HG02852 (cell line): ENCODE results near the gene CAND1.
A peak's percentile ranks its signal among the peaks of the same experiment; 100 is the strongest.

Experiments used
- ATAC-seq: cut with Tn5 transposase; IDR thresholded peaks from one replicate; pipeline ENCODE4 v1.9.1; 2021; ENCODE audit warnings: mild to moderate bottlenecking, moderate library complexity; ENCODE audit not compliant: unreplicated experiment

CAND1 gene

DNA sequence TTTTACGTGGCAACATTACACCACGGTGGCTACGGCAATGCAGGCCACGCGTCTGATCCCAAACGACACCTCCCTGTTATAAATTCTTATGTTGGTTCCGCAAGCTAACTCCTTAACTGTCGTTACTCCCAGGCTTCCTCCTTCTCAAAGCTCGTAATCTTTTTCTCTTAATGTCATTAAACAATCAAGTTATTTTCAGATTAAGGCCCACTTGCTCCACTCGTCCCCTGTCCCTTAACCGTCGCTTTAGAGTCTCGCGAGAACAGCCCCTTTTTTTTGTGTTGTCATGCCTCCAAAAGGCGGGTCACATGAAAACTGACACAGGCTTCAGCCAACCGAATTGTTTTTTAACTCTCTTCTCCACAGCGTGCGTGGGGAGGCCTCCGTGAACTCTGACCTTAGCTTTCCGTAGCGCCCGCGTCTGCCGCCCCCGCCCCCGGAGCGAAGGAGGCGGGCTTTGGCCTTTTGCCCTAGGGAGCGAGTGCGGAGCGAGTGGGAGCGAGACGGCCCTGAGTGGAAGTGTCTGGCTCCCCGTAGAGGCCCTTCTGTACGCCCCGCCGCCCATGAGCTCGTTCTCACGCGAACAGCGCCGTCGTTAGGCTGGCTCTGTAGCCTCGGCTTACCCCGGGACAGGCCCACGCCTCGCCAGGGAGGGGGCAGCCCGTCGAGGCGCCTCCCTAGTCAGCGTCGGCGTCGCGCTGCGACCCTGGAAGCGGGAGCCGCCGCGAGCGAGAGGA lies at the start of gene CAND1:
CAND1 (plus strand) TSS at position 463 of the 737 bp plus-strand sequence. CDS start 360 bp downstream, outside the sequence.
- peak; percentile 75 for ATAC-seq

DNA sequence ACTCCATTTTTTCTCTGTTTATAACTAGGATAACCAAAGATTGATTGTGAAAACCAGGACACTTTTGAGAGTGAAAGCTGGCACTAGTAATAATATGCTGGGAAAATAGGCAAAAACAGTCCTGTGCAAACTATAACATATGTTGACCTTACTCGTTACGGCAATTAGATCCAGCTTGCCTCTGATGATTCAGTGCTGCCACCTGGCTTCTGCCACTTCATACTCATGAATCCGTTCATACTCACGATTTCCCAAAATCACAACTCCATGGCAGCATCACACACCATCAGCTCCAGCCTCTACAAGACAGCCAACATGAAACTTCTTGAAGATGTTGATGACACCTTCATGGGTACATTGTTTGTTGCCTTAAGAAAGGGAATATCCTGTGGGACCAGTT lies 49.1 kb upstream of the CAND1 start:
- ATAC-seq, result no peak

DNA sequence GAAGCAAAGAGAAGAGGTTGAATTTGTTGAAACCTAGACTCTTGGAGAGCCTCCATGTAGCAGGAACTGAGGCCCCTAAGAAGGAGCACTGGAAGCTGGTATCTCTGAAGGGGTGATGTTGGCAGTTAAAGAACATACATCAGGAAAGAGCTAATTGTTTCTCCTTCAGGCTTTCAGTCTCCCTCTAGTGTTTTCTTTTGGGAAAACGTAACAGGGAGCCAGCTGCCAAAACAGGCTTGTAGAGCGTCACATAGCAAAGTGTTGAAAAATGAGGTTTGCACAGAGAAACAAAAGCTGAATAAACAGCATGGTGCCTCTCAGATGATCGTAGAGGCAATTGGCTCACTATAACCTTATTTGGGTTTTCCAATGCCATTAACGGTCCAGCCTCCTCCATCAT lies 46.9 kb upstream of the CAND1 start:
- ATAC-seq, result no peak

DNA sequence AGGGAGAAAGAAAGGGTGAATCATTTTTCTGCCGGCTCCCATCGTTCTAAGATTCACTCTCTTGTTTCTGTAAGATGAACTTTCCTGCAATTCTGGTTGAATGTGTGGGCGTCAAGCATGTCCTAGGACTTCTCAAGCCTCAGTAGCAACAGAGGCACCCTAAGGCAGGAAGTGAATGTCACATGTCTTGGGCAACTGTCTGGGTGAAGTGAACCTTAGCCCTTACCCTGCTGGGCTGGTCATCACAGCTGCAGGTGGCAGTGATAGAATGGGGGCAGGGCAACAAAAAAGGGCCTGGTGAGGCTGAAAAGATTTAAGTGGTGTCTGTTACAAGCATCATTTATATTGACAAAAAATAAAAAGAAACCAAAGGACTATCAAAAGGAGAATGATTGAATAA lies 45.9 kb upstream of the CAND1 start:
- no peak for ATAC-seq

DNA sequence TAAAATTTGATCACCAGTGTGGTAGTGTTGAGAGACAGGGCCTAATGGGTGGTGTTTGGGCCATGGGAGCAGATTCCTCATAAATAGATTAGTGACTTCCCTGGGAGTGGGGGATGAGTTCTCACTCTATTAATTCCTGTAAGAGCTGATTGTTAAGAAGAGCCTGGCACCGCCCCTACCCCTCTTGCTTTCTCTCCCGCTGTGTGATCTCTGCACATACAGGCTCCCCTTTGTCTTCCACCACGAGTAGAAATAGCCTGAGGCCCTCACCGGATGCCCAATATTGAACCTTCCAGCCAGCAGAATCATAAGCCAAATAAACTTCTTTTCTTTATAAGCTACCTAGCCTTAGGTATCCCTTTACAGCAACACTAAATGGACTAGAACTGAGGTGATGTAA lies 31.9 kb upstream of the CAND1 start:
- ATAC-seq, result no peak

DNA sequence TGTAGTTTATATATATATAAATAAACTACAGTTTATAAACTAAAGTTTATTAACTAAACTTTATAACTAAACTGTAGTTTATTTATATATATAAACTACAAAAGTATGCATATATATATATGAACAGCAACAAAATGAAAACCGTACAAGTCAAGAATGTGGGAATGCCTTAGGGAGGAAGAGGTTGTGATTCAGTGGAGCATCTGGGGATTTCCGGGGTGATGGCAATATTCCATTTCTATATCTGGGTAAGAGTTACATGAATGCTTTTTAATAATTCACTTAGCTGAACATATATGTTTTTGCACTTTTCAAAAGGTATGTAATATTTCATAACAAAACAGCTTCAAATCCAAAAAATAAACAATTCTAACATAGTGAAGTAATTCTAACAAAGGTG lies 30.1 kb upstream of the CAND1 start:
- ATAC-seq, result no peak

DNA sequence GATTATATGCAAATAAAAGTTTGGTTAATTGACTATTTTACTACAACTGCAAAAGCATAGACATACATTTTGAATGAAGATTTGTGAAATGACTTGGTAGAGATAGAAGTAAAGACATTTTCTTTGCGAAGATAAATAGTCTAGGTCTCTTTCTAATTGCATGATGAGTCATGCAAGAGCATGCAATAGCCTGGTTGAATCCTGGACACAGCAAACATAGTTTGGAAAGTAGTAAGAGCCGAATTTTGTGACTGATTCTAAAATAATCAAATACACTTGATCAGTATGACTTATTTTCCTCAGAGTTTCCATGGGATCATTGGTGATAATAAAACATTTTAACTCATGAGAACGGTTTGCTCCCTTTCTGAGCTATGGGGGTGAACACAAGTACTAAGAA lies 27.7 kb upstream of the CAND1 start:
- ATAC-seq, result no peak

DNA sequence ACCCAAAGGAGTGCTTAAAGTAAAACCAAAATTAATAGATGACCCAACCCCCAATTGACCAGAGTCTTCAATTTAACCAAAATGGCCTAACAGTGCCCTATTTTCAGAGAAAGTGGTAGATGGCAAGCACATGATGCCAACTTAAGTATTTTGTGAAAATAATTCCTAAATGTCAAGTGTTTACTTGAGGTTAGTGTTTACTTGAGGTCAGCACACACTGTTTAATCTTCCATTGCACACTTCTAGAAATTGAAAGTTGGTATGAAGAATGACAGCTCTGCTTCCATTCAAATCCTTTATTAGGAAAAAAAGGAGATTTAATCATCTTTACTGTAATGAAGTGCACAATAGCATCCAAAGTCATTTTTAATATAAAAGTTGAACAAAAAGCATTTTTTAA lies 25.9 kb upstream of the CAND1 start:
- no peak for ATAC-seq

DNA sequence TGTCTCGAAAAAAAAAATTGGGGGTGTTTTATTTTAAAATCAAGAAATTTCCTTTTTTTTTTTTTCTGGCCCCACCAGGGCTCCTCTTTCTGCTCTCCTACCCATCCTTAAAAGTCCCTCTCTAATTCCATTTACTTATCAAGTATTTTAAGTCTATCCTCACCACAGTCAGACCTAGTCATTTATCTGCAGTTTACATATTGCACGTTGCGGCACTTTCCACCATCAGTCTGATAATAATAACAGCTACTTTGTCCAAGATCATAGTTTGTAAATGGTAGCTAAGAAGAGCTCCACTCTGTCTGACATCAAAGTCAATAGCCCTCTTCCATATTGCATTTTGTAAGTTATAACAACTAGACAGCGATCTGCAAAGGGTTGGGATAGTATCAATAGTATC lies 23.6 kb upstream of the CAND1 start:
- no peak for ATAC-seq

DNA sequence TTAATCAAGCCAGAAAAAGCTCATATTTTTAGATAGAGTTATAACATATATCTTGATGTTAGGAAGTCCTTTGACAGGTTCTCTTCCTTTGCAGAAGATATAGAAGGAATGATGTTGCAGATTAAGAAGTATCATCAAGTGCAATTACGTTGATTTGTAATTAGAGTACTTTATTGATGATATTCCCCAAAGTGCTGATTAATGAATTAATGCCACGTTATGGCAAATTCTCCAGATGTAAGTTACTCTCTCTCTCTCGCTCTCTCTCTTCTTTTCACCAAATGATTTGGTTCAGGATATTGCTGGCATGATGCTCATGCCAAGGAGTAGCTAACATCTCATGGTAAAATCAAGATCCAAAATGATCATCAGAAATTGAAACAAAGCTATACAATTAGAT lies 18.1 kb upstream of the CAND1 start:
- no peak for ATAC-seq

DNA sequence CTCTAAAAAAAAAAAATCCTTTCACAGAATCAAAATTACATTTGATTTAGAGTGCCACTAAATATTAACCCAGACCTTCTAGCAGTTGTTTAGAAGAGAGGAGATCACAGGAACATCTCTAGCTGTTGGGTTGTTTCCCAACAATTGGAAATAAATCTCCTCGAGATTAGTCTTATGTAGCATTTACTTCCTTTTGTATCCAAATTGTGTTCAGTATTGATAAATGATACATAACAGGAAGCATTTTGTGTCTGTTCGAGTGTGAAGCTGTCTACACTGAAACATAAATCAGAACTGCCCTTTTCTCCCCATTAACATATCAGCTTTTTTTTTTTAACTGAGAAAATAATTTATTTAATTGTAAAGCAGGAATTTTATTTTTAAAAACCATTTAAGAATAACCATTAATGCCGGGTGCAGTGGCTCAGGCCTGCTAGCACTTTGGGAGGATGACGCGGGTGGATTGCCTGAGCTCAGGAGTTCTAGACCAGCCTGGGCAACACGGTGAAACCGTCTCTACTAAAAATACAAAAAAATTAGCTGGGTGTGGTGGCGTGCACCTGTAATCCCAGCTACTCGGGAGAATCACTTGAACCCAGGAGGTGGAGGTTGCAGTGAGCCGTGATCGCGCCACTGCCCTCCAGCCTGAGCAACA lies 14.7 kb upstream of the CAND1 start:
- ATAC-seq, result no peak

DNA sequence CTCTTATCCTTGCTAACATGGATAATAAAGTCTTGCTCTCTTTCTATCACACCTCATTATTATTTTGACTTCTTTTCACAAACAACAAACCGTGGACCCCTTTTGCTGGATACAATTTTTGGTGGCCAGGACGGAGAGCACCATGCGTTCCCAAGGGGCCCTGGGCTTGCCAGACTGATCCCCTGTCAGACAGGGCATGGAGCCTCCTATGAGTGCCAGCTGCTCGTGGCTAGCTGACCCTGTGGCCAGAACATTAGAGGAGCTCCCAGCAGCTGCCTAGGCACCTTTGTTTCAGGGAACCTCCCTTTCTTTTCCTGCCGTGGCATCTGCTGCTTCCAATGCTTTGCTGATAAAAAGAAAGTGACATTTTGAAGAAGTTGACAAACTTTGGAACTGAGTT lies 12.5 kb upstream of the CAND1 start:
- ATAC-seq, result no peak

DNA sequence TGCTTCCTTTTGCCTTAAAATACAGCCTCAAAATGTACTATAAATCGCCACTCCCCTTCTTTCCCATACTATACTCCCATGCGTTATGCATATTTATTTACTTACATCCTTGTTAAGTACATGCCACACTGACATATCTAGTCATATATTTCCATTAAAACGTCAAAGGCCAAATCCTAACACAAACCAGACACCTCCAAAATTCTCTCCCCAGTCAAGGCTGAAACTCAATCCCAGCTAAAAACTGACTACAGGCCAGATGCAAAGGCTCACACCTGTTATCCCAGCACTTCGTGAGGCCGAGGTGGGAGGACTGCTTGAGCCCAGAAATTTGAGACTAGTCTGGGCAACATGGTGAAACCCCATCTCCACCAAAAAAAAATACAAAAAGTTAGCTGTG lies 5.7 kb upstream of the CAND1 start:
- no peak for ATAC-seq

DNA sequence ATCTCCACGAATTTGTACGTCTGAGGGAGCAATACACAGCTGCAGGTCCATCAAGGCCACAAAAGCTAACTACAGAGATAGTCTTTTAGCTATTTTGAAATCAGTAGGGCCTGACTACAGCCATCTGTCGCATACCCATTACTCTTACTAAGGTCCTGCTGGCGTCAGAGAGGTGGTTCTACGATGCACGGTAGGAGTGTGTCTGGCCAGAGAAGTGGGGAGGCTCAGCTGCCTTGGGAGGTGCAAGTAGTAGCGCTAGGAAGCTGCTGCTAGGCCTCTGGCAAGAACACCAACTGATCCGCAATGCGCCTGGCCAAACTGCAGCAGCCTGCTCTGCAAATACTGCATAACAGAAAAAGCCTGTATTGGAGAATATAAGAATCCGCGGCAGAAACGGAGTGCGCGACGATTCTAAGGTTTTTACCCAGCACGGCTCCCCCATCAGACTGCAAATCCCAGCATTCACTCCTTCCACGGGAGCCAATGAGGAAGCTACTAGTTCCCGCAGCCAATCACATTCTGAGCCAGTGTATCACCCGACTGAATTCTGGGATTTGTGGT lies 743 bp upstream of the CAND1 start:
- peak; percentile 77 for ATAC-seq

DNA sequence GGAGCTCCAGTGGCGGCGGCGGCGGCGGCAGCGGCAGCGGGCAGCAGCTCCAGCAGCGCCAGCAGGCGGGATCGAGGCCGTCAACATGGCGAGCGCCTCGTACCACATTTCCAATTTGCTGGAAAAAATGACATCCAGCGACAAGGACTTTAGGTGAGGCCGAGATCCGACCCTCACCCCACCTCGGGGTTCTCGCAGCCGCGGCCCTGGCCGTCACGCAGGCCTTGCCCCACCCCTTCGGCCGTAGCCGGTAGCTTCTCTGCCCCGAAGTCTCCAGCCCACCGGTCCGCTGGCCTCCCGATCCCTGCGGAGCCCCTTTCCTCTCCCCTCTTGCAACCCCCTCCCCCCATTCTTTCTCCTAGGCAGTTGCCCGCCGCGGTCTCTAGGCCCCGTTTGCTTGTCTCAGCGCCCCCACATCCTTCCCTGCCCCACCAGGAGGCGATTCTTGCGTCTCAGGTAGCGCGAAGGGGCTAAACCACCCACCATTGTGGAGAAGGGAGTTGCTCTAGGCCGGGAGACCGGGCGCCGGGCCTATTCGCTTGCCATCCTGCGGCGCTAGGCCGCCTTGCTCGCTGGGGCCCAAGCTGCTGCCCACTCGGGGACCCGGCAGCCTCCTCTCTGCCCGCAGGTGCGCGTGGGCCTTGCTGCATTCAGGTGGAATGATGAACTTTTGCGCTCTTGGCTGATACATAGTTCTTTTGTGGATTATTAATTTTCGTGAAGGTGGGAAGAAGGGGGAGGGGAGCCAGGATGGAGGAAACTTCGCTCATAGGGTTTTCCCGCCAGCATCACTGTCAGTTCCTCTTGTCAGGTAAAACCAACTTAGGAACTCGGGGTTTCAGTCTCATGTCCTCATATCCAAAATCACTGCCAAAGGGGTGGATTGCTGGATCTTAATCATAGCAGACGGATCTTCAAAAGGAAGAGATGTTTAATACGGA lies 745 bp downstream of the CAND1 start:
- peak; percentile 6 for ATAC-seq

DNA sequence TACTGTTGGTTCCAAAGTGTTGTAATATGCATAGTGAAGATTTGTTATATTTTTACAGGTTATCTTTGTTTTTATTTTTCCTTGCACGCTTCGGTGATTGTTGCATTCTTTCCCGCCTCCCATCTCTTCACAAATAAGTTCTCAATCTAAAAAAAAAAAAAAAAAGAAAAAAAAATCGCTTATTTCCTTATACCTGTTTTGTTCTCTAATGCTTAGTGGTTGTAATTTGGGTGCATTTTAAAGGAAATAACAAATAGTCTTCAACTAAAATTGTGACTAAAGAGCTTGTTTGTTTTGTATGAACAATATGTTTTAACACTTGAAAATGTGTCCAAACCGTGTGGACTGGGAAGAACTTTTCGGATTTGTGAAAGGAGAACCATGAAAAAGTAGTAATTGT lies 1.5 kb downstream of the CAND1 start:
- no peak for ATAC-seq

DNA sequence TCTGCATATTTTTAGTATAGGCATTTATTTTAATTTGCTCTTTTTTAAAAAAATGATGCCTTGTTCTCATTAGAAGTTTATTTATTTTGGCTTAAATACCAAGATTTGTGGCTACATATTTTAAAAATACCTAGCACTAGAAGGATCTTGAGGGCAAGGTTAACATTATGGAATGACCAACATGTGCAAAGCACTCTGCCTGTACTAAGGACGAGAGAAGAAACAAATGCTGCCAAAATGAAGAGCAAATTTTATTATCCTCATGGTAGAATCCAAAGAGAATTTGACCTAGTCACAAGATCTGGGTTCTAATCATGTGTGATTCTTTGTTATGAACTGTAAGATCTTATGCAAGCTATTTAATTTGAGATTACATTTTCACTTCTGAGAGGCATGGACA lies 2.8 kb downstream of the CAND1 start:
- ATAC-seq, result no peak

DNA sequence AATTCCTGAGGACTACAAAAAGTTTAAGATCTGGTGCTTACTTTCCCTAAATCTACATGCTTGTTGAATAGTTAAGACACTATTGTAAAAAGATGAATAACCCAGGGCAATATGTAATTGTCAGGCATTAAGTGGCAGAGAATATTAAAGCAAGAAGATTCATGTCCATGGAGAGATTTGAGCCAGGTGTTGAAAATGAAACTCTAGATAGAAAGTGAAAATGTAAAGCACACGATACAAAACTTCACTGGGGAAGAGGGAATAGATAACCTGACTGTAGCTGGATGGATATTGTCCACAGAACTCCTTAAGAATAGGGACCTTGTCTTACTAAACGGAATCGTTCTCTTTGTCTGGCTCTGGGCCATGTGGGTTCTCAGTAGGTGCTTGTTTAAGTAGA lies 5.0 kb downstream of the CAND1 start:
- no peak for ATAC-seq

DNA sequence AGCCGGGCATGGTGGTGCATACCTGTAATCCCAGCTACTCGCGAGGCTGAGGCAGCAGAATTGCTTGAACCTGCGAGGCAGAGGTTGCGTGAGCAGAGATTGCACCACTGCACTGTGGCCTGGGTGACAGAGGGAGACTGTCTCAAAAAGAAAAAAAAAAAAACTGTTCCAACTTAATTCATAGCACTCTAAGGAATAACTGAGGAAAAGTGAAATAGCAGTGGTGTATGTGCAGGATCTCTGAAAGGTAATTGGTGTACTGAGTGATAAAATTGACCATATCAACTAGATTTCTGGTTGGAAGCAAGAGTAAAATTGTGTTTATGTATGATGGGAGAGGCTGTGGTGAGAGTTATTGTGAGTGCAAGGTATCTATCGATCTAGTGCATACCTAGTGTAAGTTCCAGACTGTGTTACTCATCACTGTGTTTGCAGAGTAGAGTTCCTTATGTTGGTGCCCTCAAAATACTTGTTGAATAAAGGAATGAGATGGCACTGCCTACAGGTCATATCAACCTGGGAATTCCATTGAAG lies 6.3 kb downstream of the CAND1 start:
- no peak for ATAC-seq

DNA sequence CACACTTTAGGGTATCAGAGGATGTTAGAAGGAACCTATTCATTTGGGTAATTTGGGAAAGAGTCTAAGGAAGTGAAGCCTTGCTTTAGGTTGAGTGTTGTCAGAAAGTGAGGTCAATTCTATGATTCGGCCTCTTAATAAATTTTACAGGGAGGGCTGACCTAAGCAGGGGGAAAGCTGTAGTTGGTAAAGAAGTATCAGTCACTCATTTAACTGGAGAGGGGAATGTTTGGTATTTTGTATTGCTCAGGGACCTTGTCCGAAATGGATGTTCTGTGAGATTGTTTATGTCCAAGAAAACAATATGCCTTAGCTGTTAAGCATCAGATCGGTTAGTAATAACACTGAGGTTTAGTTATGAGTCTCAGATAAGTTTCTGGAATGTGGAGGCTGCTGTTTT lies 7.3 kb downstream of the CAND1 start:
- ATAC-seq, result no peak

DNA sequence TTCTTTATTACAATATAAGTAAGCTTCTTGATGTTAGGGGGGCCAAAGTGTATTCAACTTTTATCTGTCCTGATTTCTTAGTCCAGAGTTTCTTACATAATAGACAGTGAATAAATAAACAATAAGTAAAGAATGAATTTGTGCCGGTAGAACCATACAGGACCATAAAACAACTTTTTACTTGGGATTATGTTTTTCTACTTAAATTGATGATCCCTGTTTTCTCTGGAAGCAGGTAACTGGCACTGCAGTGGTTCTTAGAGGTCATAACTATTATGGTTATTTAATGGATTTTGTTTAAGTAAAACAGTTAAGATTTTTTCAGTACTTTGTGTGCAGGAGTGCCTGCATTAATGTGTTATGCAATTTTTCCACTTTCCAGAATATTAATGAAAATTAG lies 10.5 kb downstream of the CAND1 start:
- no peak for ATAC-seq
